Measurements from ENCODE around the gene INCENP. TPM values are rescaled to one million over a fixed set of nuclear protein-coding genes. Genes with fewer than 3 reads are reported as not detected.

Gene INCENP
- total and polyA plus RNA-seq, 2 experiments from 2014 or later: 35.6 to 131 TPM

DNA sequence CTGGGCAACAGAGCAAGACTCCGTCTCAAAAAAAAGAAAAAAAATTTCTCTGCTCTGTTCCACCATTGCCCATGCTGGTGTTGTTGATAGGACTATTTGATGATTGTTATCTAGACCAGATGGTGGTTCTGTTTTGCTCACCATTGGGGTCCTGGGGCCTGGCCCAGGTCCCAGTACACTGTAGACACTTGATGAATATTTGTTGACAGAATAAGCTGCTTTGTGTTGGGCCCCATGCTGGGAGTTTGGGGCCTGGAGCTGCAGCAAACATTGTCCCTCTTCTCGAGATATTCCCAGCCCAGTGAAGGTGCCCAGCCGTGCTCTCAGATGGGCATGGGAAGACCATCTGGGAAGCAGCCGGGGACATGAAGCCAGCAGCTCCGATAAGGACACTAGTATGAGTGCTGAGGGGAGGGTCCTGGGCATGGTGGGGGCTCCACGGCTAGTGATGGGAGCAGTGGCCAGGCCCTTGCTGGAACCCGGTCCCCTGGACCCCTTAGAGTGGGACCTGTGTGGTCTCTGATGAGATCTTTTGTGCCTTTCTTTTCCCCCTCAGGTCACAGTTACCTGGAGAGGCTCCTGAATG is 13.6 kb downstream of the INCENP start:
- H3K27me3 Mint-ChIP-seq (ENCODE audit: insufficient read depth, low read depth, poor library complexity): peaks cover 6% of the 10 kb centered on the region
- no peak overlapping the region for H3K4me2 ChIP-seq
- no peak overlapping the region for H3K4me3 ChIP-seq
- H3K27ac Mint-ChIP-seq: no peak overlapping the region
- H3K36me3 Mint-ChIP-seq (ENCODE audit: low read depth): peaks cover 48% of the 10 kb centered on the region
- no peaks in the 10 kb centered on the region for H3F3A ChIP-seq (replicated peaks; ENCODE audit: low read depth)
- ATAC-seq: no peak
- H3K4me1 ChIP-seq (ENCODE audit: insufficient read depth): no peaks in the 10 kb centered on the region
- DNase-seq (ENCODE audit: low spot score): no peak
- H3K27ac ChIP-seq (ENCODE audit: low read depth): no peak overlapping the region
- TF ChIP-seq, protein P1, sequence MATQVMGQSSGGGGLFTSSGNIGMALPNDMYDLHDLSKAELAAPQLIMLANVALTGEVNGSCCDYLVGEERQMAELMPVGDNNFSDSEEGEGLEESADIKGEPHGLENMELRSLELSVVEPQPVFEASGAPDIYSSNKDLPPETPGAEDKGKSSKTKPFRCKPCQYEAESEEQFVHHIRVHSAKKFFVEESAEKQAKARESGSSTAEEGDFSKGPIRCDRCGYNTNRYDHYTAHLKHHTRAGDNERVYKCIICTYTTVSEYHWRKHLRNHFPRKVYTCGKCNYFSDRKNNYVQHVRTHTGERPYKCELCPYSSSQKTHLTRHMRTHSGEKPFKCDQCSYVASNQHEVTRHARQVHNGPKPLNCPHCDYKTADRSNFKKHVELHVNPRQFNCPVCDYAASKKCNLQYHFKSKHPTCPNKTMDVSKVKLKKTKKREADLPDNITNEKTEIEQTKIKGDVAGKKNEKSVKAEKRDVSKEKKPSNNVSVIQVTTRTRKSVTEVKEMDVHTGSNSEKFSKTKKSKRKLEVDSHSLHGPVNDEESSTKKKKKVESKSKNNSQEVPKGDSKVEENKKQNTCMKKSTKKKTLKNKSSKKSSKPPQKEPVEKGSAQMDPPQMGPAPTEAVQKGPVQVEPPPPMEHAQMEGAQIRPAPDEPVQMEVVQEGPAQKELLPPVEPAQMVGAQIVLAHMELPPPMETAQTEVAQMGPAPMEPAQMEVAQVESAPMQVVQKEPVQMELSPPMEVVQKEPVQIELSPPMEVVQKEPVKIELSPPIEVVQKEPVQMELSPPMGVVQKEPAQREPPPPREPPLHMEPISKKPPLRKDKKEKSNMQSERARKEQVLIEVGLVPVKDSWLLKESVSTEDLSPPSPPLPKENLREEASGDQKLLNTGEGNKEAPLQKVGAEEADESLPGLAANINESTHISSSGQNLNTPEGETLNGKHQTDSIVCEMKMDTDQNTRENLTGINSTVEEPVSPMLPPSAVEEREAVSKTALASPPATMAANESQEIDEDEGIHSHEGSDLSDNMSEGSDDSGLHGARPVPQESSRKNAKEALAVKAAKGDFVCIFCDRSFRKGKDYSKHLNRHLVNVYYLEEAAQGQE (IDR thresholded peaks at IDR 0.05; ENCODE audit: unreplicated experiment): no peak
- TF ChIP-seq NANOG (IDR thresholded peaks at IDR 0.05; ENCODE audit: borderline replicate concordance) (no peak), CREB1 (CRISPR knock-in tag; IDR thresholded peaks at IDR 0.05; ENCODE audit: low read depth) (no peak), JUNB (IDR thresholded peaks at IDR 0.05; ENCODE audit: unreplicated experiment) (no peak), STAT1 (IDR thresholded peaks at IDR 0.05; ENCODE audit: unreplicated experiment) (no peak), EZH2phosphoT487 (IDR thresholded peaks at IDR 0.05; ENCODE audit: unreplicated experiment) (no peak), ZNF331 (CRISPR knock-in tag; IDR thresholded peaks at IDR 0.05; ENCODE audit: low read depth) (no peak), ZNF114 (CRISPR knock-in tag; IDR thresholded peaks at IDR 0.05) (no peak), POLR2AphosphoS5 (IDR thresholded peaks at IDR 0.05; ENCODE audit: low read depth) (no peak), EZH2 (IDR thresholded peaks at IDR 0.05; ENCODE audit: low read depth, unreplicated experiment) (no peak)
- TF ChIP-seq, protein P2, sequence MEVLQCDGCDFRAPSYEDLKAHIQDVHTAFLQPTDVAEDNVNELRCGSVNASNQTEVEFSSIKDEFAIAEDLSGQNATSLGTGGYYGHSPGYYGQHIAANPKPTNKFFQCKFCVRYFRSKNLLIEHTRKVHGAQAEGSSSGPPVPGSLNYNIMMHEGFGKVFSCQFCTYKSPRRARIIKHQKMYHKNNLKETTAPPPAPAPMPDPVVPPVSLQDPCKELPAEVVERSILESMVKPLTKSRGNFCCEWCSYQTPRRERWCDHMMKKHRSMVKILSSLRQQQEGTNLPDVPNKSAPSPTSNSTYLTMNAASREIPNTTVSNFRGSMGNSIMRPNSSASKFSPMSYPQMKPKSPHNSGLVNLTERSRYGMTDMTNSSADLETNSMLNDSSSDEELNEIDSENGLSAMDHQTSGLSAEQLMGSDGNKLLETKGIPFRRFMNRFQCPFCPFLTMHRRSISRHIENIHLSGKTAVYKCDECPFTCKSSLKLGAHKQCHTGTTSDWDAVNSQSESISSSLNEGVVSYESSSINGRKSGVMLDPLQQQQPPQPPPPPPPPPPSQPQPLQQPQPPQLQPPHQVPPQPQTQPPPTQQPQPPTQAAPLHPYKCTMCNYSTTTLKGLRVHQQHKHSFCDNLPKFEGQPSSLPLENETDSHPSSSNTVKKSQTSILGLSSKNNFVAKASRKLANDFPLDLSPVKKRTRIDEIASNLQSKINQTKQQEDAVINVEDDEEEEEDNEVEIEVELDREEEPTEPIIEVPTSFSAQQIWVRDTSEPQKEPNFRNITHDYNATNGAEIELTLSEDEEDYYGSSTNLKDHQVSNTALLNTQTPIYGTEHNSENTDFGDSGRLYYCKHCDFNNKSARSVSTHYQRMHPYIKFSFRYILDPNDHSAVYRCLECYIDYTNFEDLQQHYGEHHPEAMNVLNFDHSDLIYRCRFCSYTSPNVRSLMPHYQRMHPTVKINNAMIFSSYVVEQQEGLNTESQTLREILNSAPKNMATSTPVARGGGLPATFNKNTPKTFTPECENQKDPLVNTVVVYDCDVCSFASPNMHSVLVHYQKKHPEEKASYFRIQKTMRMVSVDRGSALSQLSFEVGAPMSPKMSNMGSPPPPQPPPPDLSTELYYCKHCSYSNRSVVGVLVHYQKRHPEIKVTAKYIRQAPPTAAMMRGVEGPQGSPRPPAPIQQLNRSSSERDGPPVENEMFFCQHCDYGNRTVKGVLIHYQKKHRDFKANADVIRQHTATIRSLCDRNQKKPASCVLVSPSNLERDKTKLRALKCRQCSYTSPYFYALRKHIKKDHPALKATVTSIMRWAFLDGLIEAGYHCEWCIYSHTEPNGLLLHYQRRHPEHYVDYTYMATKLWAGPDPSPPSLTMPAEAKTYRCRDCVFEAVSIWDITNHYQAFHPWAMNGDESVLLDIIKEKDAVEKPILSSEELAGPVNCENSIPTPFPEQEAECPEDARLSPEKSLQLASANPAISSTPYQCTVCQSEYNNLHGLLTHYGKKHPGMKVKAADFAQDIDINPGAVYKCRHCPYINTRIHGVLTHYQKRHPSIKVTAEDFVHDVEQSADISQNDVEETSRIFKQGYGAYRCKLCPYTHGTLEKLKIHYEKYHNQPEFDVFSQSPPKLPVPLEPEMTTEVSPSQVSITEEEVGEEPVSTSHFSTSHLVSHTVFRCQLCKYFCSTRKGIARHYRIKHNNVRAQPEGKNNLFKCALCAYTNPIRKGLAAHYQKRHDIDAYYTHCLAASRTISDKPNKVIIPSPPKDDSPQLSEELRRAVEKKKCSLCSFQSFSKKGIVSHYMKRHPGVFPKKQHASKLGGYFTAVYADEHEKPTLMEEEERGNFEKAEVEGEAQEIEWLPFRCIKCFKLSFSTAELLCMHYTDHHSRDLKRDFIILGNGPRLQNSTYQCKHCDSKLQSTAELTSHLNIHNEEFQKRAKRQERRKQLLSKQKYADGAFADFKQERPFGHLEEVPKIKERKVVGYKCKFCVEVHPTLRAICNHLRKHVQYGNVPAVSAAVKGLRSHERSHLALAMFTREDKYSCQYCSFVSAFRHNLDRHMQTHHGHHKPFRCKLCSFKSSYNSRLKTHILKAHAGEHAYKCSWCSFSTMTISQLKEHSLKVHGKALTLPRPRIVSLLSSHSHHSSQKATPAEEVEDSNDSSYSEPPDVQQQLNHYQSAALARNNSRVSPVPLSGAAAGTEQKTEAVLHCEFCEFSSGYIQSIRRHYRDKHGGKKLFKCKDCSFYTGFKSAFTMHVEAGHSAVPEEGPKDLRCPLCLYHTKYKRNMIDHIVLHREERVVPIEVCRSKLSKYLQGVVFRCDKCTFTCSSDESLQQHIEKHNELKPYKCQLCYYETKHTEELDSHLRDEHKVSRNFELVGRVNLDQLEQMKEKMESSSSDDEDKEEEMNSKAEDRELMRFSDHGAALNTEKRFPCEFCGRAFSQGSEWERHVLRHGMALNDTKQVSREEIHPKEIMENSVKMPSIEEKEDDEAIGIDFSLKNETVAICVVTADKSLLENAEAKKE (CRISPR knock-in tag; IDR thresholded peaks at IDR 0.05): no peak
- TF ChIP-seq, protein P3, sequence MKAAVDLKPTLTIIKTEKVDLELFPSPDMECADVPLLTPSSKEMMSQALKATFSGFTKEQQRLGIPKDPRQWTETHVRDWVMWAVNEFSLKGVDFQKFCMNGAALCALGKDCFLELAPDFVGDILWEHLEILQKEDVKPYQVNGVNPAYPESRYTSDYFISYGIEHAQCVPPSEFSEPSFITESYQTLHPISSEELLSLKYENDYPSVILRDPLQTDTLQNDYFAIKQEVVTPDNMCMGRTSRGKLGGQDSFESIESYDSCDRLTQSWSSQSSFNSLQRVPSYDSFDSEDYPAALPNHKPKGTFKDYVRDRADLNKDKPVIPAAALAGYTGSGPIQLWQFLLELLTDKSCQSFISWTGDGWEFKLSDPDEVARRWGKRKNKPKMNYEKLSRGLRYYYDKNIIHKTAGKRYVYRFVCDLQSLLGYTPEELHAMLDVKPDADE (IDR thresholded peaks at IDR 0.05): no peak
- TF ChIP-seq, protein P4, sequence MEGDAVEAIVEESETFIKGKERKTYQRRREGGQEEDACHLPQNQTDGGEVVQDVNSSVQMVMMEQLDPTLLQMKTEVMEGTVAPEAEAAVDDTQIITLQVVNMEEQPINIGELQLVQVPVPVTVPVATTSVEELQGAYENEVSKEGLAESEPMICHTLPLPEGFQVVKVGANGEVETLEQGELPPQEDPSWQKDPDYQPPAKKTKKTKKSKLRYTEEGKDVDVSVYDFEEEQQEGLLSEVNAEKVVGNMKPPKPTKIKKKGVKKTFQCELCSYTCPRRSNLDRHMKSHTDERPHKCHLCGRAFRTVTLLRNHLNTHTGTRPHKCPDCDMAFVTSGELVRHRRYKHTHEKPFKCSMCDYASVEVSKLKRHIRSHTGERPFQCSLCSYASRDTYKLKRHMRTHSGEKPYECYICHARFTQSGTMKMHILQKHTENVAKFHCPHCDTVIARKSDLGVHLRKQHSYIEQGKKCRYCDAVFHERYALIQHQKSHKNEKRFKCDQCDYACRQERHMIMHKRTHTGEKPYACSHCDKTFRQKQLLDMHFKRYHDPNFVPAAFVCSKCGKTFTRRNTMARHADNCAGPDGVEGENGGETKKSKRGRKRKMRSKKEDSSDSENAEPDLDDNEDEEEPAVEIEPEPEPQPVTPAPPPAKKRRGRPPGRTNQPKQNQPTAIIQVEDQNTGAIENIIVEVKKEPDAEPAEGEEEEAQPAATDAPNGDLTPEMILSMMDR (conservative IDR thresholded peaks at IDR 0.05; ENCODE audit: low read depth in 2 of 2): no peak
- no peaks in the 10 kb centered on the region for H3K9me3 Mint-ChIP-seq
- H3K36me3 ChIP-seq (ENCODE audit: insufficient read depth): peaks cover 7% of the 10 kb centered on the region; the same call in 1 of the 2 replicates
- no peak overlapping the region for H3K4me3 Mint-ChIP-seq
- peaks cover 15% of the 10 kb centered on the region for H4K20me1 ChIP-seq (replicated peaks; ENCODE audit: insufficient read depth)
- no peaks in the 10 kb centered on the region; the same call in 2 of the 3 replicates for H3K4me1 Mint-ChIP-seq
- H3K9me2 ChIP-seq (ENCODE audit: insufficient read depth): no peaks in the 10 kb centered on the region
- H2AFZ ChIP-seq: no peak overlapping the region
- peaks cover 54% of the 10 kb centered on the region for H3K79me2 ChIP-seq (replicated peaks; ENCODE audit: insufficient read depth)
- H3K27me3 ChIP-seq (ENCODE audit: insufficient read depth): no peaks in the 10 kb centered on the region

Data from GM23338 (cell line).